Esophagus muscularis mucosa (tissue), 4 donors: ENCODE measurements around the gene OR51Q1. TPM values are rescaled to one million over a fixed set of nuclear protein-coding genes. Genes with fewer than 3 reads are reported as not detected.

Experiments used
- DNase-seq: peaks from one replicate; pipeline ENCODE4 v3.0.0-alpha.2; 2017; ENCODE audit errors: extremely low spot score
- H3K27ac ChIP-seq, 4 donors: fragments of 200-600 bp; sonication (generic); replicated peaks in 1 of 4; 1 replicate in 3 of 4; 2 replicates in 1 of 4; pipeline ENCODE4 v1.5.1; 2016 to 2019; ENCODE audit warnings: mild to moderate bottlenecking in 1 of 4
- H3K27me3 ChIP-seq, 4 donors: fragments of 200-600 bp; sonication (generic); one replicate each; pipeline versions ENCODE4 v1.5.1 to v1.6.0; 2016 to 2019
- H3K36me3 ChIP-seq, 4 donors: fragments of 200-600 bp; sonication (generic); one replicate each; pipeline ENCODE4 v1.5.1; 2016 to 2019
- H3K4me1 ChIP-seq, 4 donors: fragments of 200-600 bp; sonication (generic); one replicate each; pipeline ENCODE4 v1.5.1; 2016 to 2019
- H3K4me3 ChIP-seq, 4 donors: fragments of 200-600 bp; sonication (generic); 1 replicate in 2 of 4; 2 replicates in 2 of 4; pipeline ENCODE4 v1.5.1; 2016 to 2019; ENCODE audit warnings: mild to moderate bottlenecking in 4 of 4, moderate library complexity in 1 of 4
- H3K9me3 ChIP-seq, 4 donors: fragments of 200-600 bp; sonication (generic); 1 replicate in 3 of 4; 2 replicates in 1 of 4; pipeline ENCODE4 v1.5.1; 2016 to 2019
- CTCF ChIP-seq, 3 experiments: fragments of 200-600 bp in 2 of 3; fragments of 450-650 bp in 1 of 3; sonication (generic) in 2 of 3; IDR thresholded peaks; one replicate each; pipeline ENCODE4 v1.5.1; 2017 to 2019; ENCODE audit warnings: antibody characterized with exemption in 3 of 3, mild to moderate bottlenecking in 2 of 3, moderate library complexity in 1 of 3
- EP300 ChIP-seq: sonication (generic); formaldehyde crosslinking; IDR thresholded peaks from one replicate; pipeline ENCODE4 v1.6.1; 2017; ENCODE audit warnings: antibody characterized with exemption
- POLR2A ChIP-seq: fragments of 450-650 bp; IDR thresholded peaks from one replicate; pipeline ENCODE4 v1.6.1; 2017; ENCODE audit warnings: antibody characterized with exemption, moderate library complexity, mild to moderate bottlenecking, low read depth
- POLR2AphosphoS5 ChIP-seq, 2 donors: sonication (generic); formaldehyde crosslinking; IDR thresholded peaks; one replicate each; pipeline ENCODE4 v1.6.1; 2017; ENCODE audit warnings: antibody characterized with exemption in 2 of 2
- WGBS: methylation state at CpG from one replicate; pipeline ENCODE4 v1.1.5; 2018; 5-methylcytosine and 5-hydroxymethylcytosine counted together
- intact Hi-C: fragments of 100-400 bp; cut with DNase I; formaldehyde crosslinking; loops from one replicate; pipeline ENCODE4 v1.15.1; 2023
- total RNA-seq, 4 donors: library from RNA; depleted of rRNA; stranded (reverse); fragments of >200 nt; gene quantifications; one replicate each; pipeline versions ENCODE4 v1.1.0 to v1.2.1, GENCODE V29; 2016

OR51Q1 gene
- total RNA-seq, 4 donors from 2014 or later, result not detected

- Histone ChIP-seq H3K9me3 (no peaks in the 10 kb centered on the region), H3K4me3 (no peak overlapping the region), H3K36me3 (no peaks in the 10 kb centered on the region), H3K4me1 (no peaks in the 10 kb centered on the region), H3K27ac (no peak overlapping the region), H3K27me3 (no peaks in the 10 kb centered on the region)
- DNase-seq, result no peak
- intact Hi-C loops, result no loop called here
- TF ChIP-seq CTCF (IDR thresholded peaks at IDR 0.05) (no peak), POLR2AphosphoS5 (IDR thresholded peaks at IDR 0.05) (no peak), POLR2A (no peak), EP300 (no peak)
- WGBS, result 42% methylated on average over 2 of the region's 2 CpGs
Observed at GRCh38 chr11:5467527-5467926, 45.6 kb downstream of the OR51Q1 start.

Other genes starting within 250 kb of the OR51Q1 start
- not detected for gene OR51V1, start 221.4 kb upstream of the OR51Q1 start, total RNA-seq
- gene HBB, start 195.0 kb upstream of the OR51Q1 start, total RNA-seq, result 1,000 to 10,000 TPM in 1 of 4 donors, 100 to 1,000 TPM in 1, 10 to 100 TPM in 1, 1 to 10 TPM in 1; 6.6 to 2,785 (median 163) TPM
- 1 to 10 TPM in 1 of 4 donors, not detected in 3; 4.3 TPM for gene HBD, start 187.6 kb upstream of the OR51Q1 start, total RNA-seq
- gene HBG1, start 172.3 kb upstream of the OR51Q1 start, total RNA-seq, result not detected
- gene HBG2, start 167.3 kb upstream of the OR51Q1 start, total RNA-seq, result not detected
- not detected for gene HBE1, start 152.2 kb upstream of the OR51Q1 start, total RNA-seq
- gene OR51B4, start 120.2 kb upstream of the OR51Q1 start, total RNA-seq, result not detected
- gene OR51B2, start 97.8 kb upstream of the OR51Q1 start, total RNA-seq, result not detected
- gene OR51B5, start 78.6 kb upstream of the OR51Q1 start, total RNA-seq, result not detected
- not detected for gene OR51B6, start 70.6 kb upstream of the OR51Q1 start, total RNA-seq
- gene OR51M1, start 38.3 kb upstream of the OR51Q1 start, total RNA-seq, result not detected
- gene OR51I1, start 19.4 kb downstream of the OR51Q1 start, total RNA-seq, result not detected
- gene OR51I2, start 27.2 kb downstream of the OR51Q1 start, total RNA-seq, result not detected
- gene OR52D1, start 66.6 kb downstream of the OR51Q1 start, total RNA-seq, result not detected
- under 1 TPM in 1 of 4 donors, not detected in 3; 0.13 TPM for gene UBQLN3, start 87.8 kb downstream of the OR51Q1 start, total RNA-seq
- under 1 TPM in 3 of 4 donors, not detected in 1; 0.19 to 0.46 (median 0.42) TPM for gene UBQLNL, start 94.6 kb downstream of the OR51Q1 start, total RNA-seq
- gene OR52H1, start 126.4 kb downstream of the OR51Q1 start, total RNA-seq, result not detected
- not detected for gene OR52B6, start 158.8 kb downstream of the OR51Q1 start, total RNA-seq
- 1 to 10 TPM; 1.8 to 3.4 (median 2.5) TPM for gene TRIM6, start 174.5 kb downstream of the OR51Q1 start, total RNA-seq
- 1 to 10 TPM; 3.0 to 5.0 (median 3.9) TPM for gene TRIM34, start 202.9 kb downstream of the OR51Q1 start, total RNA-seq